GM12874 (cell line): Measurements from ENCODE around the gene TMCC3.

Experiments
- CTCF ChIP-seq: IDR thresholded peaks from 2 replicates; pipeline ENCODE4 v1.5.1; 2011; ENCODE audit warnings: low read depth, mild to moderate bottlenecking, control low read depth, low read length, moderate library complexity; ENCODE audit not compliant: insufficient read depth

TMCC3 gene

DNA sequence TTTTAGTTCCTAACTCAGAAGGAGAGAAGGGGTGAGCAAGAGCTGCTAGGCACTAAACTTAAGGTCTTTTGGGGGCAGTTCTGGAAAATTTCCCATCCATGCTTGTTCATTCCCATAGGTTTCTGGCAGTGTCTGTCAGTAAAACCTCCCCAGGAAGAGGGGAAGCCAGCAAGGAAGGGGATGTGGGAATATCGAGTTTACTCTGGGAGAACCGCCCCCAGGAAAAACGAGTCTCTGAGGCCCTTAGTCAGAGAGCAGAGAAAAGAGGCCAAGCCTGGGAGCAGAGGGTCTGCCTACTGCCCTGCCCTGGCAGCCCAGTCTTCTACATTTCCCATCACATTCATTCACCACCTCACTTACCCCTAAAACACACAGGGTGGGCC is 55.9 kb downstream of the TMCC3 start:
- TF ChIP-seq CTCF = no peak

- no peak for TF ChIP-seq CTCF
These were observed 56.4 kb downstream of the TMCC3 start for GRCh38 chr12:94593822-94594442.

- TF ChIP-seq CTCF = no peak
These were observed 58.3 kb downstream of the TMCC3 start for GRCh38 chr12:94592080-94592479.

DNA sequence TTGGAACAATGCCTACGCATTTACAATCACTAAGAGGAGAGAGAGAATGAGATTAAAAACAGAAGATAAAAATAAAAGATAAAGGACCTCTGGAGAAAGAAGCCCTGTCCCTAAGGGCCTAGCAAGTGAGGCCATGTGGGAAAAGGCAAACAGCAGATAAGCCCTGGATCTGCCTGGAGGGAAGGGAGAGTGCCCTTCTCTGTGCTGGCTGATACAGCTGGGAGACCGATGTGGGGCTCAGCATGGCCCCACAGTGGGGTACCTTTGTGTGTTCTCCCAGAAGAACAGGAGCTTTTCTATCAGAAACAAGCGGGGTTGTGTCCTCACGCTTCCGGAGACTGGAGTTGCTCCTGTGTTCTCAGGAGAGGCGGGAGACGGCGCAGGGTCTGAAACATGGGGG is 59.9 kb downstream of the TMCC3 start:
- TF ChIP-seq CTCF = no peak

GRCh38 chr12:94589591-94590001 is 60.8 kb downstream of the TMCC3 start:
- TF ChIP-seq CTCF = no peak

GRCh38 chr12:94588346-94588745 is 62.0 kb downstream of the TMCC3 start:
- no peak for TF ChIP-seq CTCF

DNA sequence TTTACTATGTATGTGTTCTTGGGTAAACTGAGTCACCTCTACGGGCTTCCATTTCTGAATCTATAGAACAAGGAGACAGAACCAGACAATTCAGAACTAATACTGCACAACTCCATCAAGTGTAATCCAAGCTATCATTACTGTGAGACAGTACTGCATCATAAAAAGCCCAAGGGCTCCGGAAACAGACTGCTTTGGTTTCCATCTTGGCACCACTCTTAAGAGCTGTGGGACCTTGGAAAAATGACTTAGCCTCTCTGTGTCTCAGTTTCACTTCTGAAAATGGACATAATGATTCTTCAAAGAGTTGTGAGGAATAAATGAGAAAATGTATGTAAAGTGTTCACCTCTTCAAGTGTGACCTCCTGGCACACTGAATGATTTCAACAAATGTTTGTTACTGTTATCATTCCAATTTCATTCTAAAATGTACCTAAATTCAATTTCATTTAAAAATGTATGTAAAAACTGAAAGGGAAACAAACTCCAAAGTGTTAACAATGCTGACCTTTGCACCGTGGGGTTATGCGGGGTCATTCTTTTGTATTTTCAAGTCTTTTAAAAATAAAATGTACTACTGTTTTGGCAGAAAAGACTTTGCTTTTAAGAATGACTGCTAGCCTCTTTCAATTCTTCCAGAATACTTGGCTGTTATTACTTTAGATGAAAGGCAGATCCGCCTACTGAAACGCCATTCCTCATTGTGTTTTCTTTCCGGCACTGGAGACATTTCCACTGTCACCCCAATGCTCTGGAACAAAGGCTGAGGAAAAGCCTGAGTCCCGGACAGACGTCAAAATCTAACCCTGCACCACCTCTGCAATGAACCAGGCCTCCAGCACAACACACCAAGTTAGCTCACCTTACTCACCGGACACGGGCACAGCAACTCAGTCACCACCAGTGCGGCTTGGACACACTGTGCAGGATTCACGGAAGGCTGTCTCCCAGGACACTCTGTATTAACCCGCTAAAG is 62.8 kb downstream of the TMCC3 start:
- no peak for TF ChIP-seq CTCF
